Panc1 (cell line): ENCODE results near the gene KCNN2. TPM values are rescaled to one million over a fixed set of nuclear protein-coding genes. Genes with fewer than 3 reads are reported as not detected.

Experiments
- ATAC-seq: fragments of 200-7000 bp; cut with Tn5 transposase; 2 replicates; pipeline ENCODE4 v1.9.1; 2020; ENCODE audit warnings: mild to moderate bottlenecking, moderate library complexity
- BruUV-seq: library from RNA; stranded (reverse); fragments of 400-500 nt; replicated peaks from 2 replicates; lab custom pipeline; 2021; lab: Mats Ljungman, UMichigan
- CTCF ChIA-PET: fragments of 300-600 bp; sonication (Branson Sonifier 250); formaldehyde crosslinking; loops from one replicate; lab custom pipeline; 2022; ENCODE audit warnings: antibody characterized with exemption; lab: Charles Lee
- POLR2A ChIA-PET: fragments of 300-600 bp; sonication (Branson Sonifier 250); formaldehyde crosslinking; loops from one replicate; lab custom pipeline; 2022; ENCODE audit warnings: antibody characterized with exemption; lab: Charles Lee
- DNase-seq: peaks from one replicate; pipeline ENCODE4 v3.0.0-alpha.2; 2010; ENCODE audit warnings: low read depth, low spot score
- H3K27ac ChIP-seq: 2 replicates; pipeline ENCODE4 v1.5.1; 2011; ENCODE audit warnings: mild to moderate bottlenecking, low read length, inconsistent platforms
- H3K27me3 ChIP-seq: fragments of 200-500 bp; sonication (Bioruptor generic); 2 replicates; pipeline ENCODE4 v1.6.0; 2014; ENCODE audit warnings: low read length, inconsistent platforms; ENCODE audit not compliant: control insufficient read depth, insufficient read depth
- H3K36me3 ChIP-seq: fragments of 200-500 bp; sonication (Bioruptor generic); 2 replicates; pipeline ENCODE4 v1.5.1; 2014; ENCODE audit warnings: inconsistent platforms, mild to moderate bottlenecking, low read length, moderate library complexity; ENCODE audit not compliant: control insufficient read depth, insufficient read depth
- H3K4me1 ChIP-seq: 2 replicates; pipeline ENCODE4 v1.5.1; 2011; ENCODE audit warnings: inconsistent platforms, mild to moderate bottlenecking, low read length, moderate library complexity; ENCODE audit not compliant: control insufficient read depth, insufficient read depth
- H3K4me3 ChIP-seq, 2 experiments: 2 replicates each; pipeline ENCODE4 v1.5.1; 2011 to 2012; ENCODE audit warnings: low read depth in 2 of 2, low read length in 2 of 2, mild to moderate bottlenecking in 2 of 2, inconsistent platforms in 1 of 2, moderate library complexity in 1 of 2
- H3K9me3 ChIP-seq: fragments of 200-500 bp; sonication (Bioruptor generic); 2 replicates; pipeline ENCODE4 v1.5.1; 2014; ENCODE audit warnings: low read depth, mild to moderate bottlenecking, inconsistent platforms, low read length, moderate library complexity; ENCODE audit not compliant: control insufficient read depth, insufficient read depth
- POLR2AphosphoS5 ChIP-seq: IDR thresholded peaks from 2 replicates; pipeline ENCODE4 v1.6.1; 2012; ENCODE audit warnings: mild to moderate bottlenecking, low read depth, low read length, moderate library complexity
- SIN3A ChIP-seq: IDR thresholded peaks from 2 replicates; pipeline ENCODE4 v1.6.1; 2012; ENCODE audit warnings: low read depth, mild to moderate bottlenecking, low read length, moderate library complexity, borderline replicate concordance; ENCODE audit not compliant: insufficient read depth
- TCF7L2 ChIP-seq: IDR thresholded peaks from 2 replicates; pipeline ENCODE4 v1.6.1; 2011; ENCODE audit warnings: mild to moderate bottlenecking, low read depth, low read length, inconsistent platforms
- in situ Hi-C: cut with HindIII; loops from 2 replicates; pipeline ENCODE4 v1.10.0; 2016; ENCODE audit warnings: low sequenced_read_pairs, low pct_unique_long_range_greater_than_20kb
- intact Hi-C: fragments of 100-400 bp; cut with micrococcal nuclease; formaldehyde crosslinking; loops from one replicate; pipeline ENCODE4 v1.10.0; 2022; ENCODE audit not compliant: unreplicated experiment
- total RNA-seq: library from RNA; stranded (reverse); gene quantifications from one replicate; pipeline ENCODE4 v1.2.1, GENCODE V29; 2021; ENCODE audit not compliant: unreplicated experiment
- TF ChIP-seq, protein P1 (sequence below): fragments of 450-650 bp; IDR thresholded peaks from 2 replicates; pipeline ENCODE4 v1.5.1; 2017; ENCODE audit warnings: mild to moderate bottlenecking
- TF ChIP-seq, protein P2 (sequence below), 2 experiments: IDR thresholded peaks; 2 replicates each; pipeline ENCODE4 v1.6.1; 2011 to 2012; ENCODE audit warnings: low read depth in 2 of 2, control low read depth in 1 of 2, low read length in 1 of 2, mild to moderate bottlenecking in 1 of 2, moderate library complexity in 1 of 2; ENCODE audit not compliant: insufficient read depth in 1 of 2

KCNN2 gene
- total RNA-seq, 1 experiment from 2014 or later: not detected

DNA sequence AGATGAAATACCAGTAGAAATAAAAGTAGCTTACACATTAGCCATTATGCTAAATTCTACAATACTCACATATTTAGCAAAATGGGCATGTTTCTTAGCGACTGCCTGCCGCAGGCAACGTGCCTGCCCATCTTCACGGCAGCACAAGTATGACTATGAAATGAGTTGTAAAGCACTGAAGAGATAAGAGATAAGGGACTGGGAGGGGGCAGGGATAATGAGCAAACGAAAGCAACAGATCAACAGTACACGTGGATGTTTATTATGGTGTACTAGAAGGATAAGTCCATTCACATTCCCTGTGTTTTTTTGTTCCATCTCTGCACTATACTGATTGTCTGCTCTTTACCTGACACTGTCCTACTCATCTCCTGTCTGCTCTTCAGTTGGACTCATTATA lies 44.1 kb upstream of the KCNN2 start:
- ChIA-PET POLR2A (no interaction called here), CTCF (no interaction called here)
- Histone ChIP-seq H3K27ac (no peak overlapping the region), H3K9me3 (no peaks in the 10 kb centered on the region), H3K36me3 (no peaks in the 10 kb centered on the region), H3K4me3 (no peak overlapping the region), H3K27me3 (no peaks in the 10 kb centered on the region), H3K4me1 (no peaks in the 10 kb centered on the region)
- TF ChIP-seq POLR2AphosphoS5 (no peak), SIN3A (no peak), TCF7L2 (no peak)
- TF ChIP-seq, protein P1, sequence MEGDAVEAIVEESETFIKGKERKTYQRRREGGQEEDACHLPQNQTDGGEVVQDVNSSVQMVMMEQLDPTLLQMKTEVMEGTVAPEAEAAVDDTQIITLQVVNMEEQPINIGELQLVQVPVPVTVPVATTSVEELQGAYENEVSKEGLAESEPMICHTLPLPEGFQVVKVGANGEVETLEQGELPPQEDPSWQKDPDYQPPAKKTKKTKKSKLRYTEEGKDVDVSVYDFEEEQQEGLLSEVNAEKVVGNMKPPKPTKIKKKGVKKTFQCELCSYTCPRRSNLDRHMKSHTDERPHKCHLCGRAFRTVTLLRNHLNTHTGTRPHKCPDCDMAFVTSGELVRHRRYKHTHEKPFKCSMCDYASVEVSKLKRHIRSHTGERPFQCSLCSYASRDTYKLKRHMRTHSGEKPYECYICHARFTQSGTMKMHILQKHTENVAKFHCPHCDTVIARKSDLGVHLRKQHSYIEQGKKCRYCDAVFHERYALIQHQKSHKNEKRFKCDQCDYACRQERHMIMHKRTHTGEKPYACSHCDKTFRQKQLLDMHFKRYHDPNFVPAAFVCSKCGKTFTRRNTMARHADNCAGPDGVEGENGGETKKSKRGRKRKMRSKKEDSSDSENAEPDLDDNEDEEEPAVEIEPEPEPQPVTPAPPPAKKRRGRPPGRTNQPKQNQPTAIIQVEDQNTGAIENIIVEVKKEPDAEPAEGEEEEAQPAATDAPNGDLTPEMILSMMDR: no peak
- TF ChIP-seq, protein P2, sequence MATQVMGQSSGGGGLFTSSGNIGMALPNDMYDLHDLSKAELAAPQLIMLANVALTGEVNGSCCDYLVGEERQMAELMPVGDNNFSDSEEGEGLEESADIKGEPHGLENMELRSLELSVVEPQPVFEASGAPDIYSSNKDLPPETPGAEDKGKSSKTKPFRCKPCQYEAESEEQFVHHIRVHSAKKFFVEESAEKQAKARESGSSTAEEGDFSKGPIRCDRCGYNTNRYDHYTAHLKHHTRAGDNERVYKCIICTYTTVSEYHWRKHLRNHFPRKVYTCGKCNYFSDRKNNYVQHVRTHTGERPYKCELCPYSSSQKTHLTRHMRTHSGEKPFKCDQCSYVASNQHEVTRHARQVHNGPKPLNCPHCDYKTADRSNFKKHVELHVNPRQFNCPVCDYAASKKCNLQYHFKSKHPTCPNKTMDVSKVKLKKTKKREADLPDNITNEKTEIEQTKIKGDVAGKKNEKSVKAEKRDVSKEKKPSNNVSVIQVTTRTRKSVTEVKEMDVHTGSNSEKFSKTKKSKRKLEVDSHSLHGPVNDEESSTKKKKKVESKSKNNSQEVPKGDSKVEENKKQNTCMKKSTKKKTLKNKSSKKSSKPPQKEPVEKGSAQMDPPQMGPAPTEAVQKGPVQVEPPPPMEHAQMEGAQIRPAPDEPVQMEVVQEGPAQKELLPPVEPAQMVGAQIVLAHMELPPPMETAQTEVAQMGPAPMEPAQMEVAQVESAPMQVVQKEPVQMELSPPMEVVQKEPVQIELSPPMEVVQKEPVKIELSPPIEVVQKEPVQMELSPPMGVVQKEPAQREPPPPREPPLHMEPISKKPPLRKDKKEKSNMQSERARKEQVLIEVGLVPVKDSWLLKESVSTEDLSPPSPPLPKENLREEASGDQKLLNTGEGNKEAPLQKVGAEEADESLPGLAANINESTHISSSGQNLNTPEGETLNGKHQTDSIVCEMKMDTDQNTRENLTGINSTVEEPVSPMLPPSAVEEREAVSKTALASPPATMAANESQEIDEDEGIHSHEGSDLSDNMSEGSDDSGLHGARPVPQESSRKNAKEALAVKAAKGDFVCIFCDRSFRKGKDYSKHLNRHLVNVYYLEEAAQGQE (IDR thresholded peaks at IDR 0.05; ENCODE audit: insufficient read depth in 1 of 2, low read depth in 2 of 2, low read length in 1 of 2): no peak
- BruUV-seq: no TSS peak
- intact Hi-C loops (no loop called here), in situ Hi-C loops (no loop called here)
- DNase-seq: no peak
- ATAC-seq: no peak

DNA sequence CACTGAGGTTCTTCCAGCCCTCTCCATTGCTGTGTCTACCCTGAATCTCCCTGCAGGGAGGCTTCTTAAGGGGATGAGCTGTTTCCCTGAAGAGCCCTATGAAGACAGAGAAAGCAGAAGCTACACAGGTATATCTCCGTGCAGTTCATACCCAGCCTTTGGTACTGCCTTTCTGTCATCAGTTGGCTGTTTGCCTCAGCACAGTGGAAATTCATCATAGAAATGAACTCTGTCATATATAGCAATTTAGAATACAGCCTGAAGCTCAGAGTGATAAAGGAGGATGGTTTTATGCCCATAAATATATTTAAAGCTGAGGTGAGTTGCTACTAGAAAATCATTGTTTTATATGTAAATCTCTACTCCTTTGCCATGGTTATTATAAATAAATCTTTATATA lies 42.6 kb upstream of the KCNN2 start:
- BruUV-seq: no TSS peak
- in situ Hi-C loops (no loop called here), intact Hi-C loops (no loop called here)
- ATAC-seq (no peak), DNase-seq (no peak)
- ChIA-PET POLR2A (no interaction called here), CTCF (no interaction called here)
- Histone ChIP-seq H3K4me3 (no peak overlapping the region), H3K27me3 (no peaks in the 10 kb centered on the region), H3K4me1 (no peaks in the 10 kb centered on the region), H3K27ac (no peak overlapping the region), H3K9me3 (no peaks in the 10 kb centered on the region), H3K36me3 (no peaks in the 10 kb centered on the region)
- TF ChIP-seq SIN3A (no peak), POLR2AphosphoS5 (no peak), TCF7L2 (no peak)
- TF ChIP-seq, protein P2 (IDR thresholded peaks at IDR 0.05; ENCODE audit: insufficient read depth in 1 of 2, low read depth in 2 of 2, low read length in 1 of 2): no peak
- TF ChIP-seq, protein P1: no peak
